ENCODE data around the gene NUDT22. TPM values are rescaled to one million over a fixed set of nuclear protein-coding genes. Genes with fewer than 3 reads are reported as not detected.

The NUDT22 gene
- polyA plus RNA-seq, 1 donor (not counting 4 experiments of a cell fraction or from before 2014, with no cell fraction given): 31.1 TPM

DNA sequence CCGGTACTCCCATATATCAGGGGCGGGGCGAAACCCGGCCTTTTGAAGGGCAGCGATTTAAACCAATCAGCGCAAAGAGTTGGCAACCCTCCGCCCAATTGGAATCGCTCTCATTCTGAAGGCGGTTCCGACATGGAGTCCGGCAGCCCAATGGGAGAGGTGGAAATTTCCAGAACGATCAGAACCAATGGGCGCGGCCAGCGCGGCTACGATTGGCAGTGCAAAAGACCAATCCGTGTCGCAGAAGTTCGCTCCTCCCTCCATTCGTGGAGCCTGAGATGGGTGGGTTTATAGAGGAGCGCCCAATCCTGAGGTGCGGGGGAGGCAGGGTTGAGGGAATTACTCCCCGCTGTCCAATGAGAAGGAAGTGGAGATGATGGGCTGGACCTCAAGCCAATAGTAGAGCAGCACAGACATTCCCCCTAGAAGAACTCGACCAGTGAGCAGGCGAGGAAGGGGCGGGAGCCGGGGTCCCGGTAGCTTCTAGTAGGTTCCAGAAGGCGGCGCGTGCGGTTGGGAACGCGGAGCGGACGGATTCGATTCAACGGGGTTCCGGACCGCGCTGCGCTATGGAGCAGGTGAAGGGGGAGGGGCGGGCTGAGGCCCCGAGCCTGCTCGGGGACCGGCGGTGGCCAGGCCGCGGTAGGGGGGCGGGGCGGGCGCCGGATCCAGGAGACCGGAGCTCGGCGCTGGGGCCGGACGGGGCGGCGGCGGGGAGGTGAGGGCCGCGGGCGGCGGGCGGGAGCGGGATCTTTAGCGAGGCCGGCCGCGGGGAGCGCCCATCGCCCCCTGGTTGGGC, 40.2 kb upstream of the NUDT22 start, which contains the start of gene STIP1:
TSS of gene STIP1 (plus strand) at position 479 of the 799 bp plus-strand sequence. CDS start at position 570, 91 bp downstream.
- FAIRE-seq (peak; percentile 63), DNase-seq (ENCODE audit: low read depth, low spot score) (peak; percentile 99)
- H3K36me3 ChIP-seq (ENCODE audit: control insufficient read depth in 2 of 2, extremely low read depth in 1 of 2, insufficient read depth in 2 of 2, low read length in 2 of 2): peaks cover 0 to 12% of the 10 kb centered on the region in 2 experiments
- H3K9ac ChIP-seq (ENCODE audit: control insufficient read depth, extremely low read depth, insufficient read depth, low read length): peak within 1 kb of the TSS; percentile 78
- H3K27me3 ChIP-seq (ENCODE audit: control insufficient read depth, extremely low read depth, insufficient read depth, low read length): no peaks in the 10 kb centered on the region
- H3K9me1 ChIP-seq (ENCODE audit: control insufficient read depth, extremely low read depth, insufficient read depth, low read length): no peaks in the 10 kb centered on the region
- H3K27ac ChIP-seq (ENCODE audit: control insufficient read depth, insufficient read depth, low read length): peak within 1 kb of the TSS; percentile 69
- peaks cover 7% of the 10 kb centered on the region for H4K20me1 ChIP-seq (ENCODE audit: control insufficient read depth, extremely low read depth, insufficient read depth, low read length)
- no peaks in the 10 kb centered on the region for H3K9me3 ChIP-seq (ENCODE audit: control insufficient read depth, low read depth, low read length)
- peak within 1 kb of the TSS; percentile 74 for H2AFZ ChIP-seq (ENCODE audit: control insufficient read depth, low read length)
- peaks cover 28% of the 10 kb centered on the region for H3K79me2 ChIP-seq (ENCODE audit: control insufficient read depth, insufficient read depth, low read length)
- dilution Hi-C loops (cut with MboI; ENCODE audit: extremely low pct_ligation_motif_present, low sequenced_read_pairs): no loop called here
- peak within 1 kb of the TSS; percentile 99 for H3K4me2 ChIP-seq (ENCODE audit: control insufficient read depth, extremely low read depth, insufficient read depth, low read depth, low read length)
- peak within 1 kb of the TSS; percentile 76 to 89 (median 88) for H3K4me3 ChIP-seq (ENCODE audit: control insufficient read depth in 2 of 3, extremely low read depth in 1 of 3, insufficient read depth in 2 of 3, low read depth in 1 of 3, low read length in 3 of 3)
- peaks cover 19% of the 10 kb centered on the region for H3K4me1 ChIP-seq (ENCODE audit: control insufficient read depth, extremely low read depth, insufficient read depth, low read length)
- TF ChIP-seq EZH2 (IDR thresholded peaks at IDR 0.05; ENCODE audit: low read length) (no peak), CTCF (optimal IDR thresholded peaks at IDR 0.05 in 1 of 3, IDR thresholded peaks at IDR 0.05 in 1 of 3, conservative IDR thresholded peaks at IDR 0.05 in 1 of 3; ENCODE audit: extremely low read depth in 1 of 3, insufficient read depth in 2 of 3, low read length in 3 of 3) (peak; percentile 26 to 57 (median 34))

DNA sequence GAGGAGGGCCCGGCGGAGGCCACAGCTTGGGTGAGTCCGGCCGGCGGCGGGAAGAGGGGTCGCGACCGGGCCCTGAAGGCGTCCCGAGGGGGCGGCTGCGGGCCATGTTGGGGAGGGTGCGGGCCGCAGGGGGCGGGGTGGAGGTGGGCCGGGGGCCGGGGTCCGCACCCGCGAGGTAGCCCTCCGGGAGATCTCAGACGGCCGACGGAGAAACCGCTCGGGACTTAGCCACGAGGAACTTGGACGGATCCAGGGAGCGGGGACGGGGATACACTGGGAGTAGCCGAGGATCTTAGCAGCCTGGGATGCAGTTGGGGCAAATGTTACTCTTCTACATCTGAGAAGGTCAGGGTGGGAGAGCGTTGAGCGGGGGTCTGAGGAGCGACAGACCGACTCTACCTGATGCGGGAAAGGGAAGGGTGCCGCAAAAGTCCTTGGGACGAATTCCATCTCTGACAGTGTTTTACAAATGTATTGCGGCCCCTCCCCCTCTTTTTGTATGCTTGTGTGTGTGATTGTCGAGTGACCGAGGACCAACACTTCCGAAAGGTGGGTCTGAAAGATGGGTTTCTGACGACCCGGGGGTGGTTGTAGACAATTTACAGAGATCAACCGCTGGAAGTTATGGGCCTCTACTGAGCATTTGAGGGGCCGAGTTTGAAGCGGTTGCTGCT, 39.4 kb upstream of the NUDT22 start:
- peaks cover 7% of the 10 kb centered on the region for H4K20me1 ChIP-seq (ENCODE audit: control insufficient read depth, extremely low read depth, insufficient read depth, low read length)
- peaks cover 35% of the 10 kb centered on the region for H3K79me2 ChIP-seq (ENCODE audit: control insufficient read depth, insufficient read depth, low read length)
- H3K4me2 ChIP-seq (ENCODE audit: control insufficient read depth, extremely low read depth, insufficient read depth, low read depth, low read length): no peak overlapping the region
- H3K9me3 ChIP-seq (ENCODE audit: control insufficient read depth, low read depth, low read length): no peaks in the 10 kb centered on the region
- H3K4me3 ChIP-seq (ENCODE audit: control insufficient read depth in 2 of 3, extremely low read depth in 1 of 3, insufficient read depth in 2 of 3, low read depth in 1 of 3, low read length in 3 of 3): no peak overlapping the region
- peaks cover 13% of the 10 kb centered on the region for H3K4me1 ChIP-seq (ENCODE audit: control insufficient read depth, extremely low read depth, insufficient read depth, low read length)
- H3K27me3 ChIP-seq (ENCODE audit: control insufficient read depth, extremely low read depth, insufficient read depth, low read length): no peaks in the 10 kb centered on the region
- peak overlapping the region; percentile 61 for H3K27ac ChIP-seq (ENCODE audit: control insufficient read depth, insufficient read depth, low read length)
- no peaks in the 10 kb centered on the region for H3K9me1 ChIP-seq (ENCODE audit: control insufficient read depth, extremely low read depth, insufficient read depth, low read length)
- dilution Hi-C loops (cut with MboI; ENCODE audit: extremely low pct_ligation_motif_present, low sequenced_read_pairs): no loop called here
- H3K9ac ChIP-seq (ENCODE audit: control insufficient read depth, extremely low read depth, insufficient read depth, low read length): no peak overlapping the region
- FAIRE-seq (no peak), DNase-seq (ENCODE audit: low read depth, low spot score) (no peak)
- H3K36me3 ChIP-seq (ENCODE audit: control insufficient read depth in 2 of 2, extremely low read depth in 1 of 2, insufficient read depth in 2 of 2, low read length in 2 of 2): peaks cover 2 to 12% of the 10 kb centered on the region in 2 experiments
- H2AFZ ChIP-seq (ENCODE audit: control insufficient read depth, low read length): no peak overlapping the region
- TF ChIP-seq CTCF (optimal IDR thresholded peaks at IDR 0.05 in 1 of 3, IDR thresholded peaks at IDR 0.05 in 1 of 3, conservative IDR thresholded peaks at IDR 0.05 in 1 of 3; ENCODE audit: extremely low read depth in 1 of 3, insufficient read depth in 2 of 3, low read length in 3 of 3) (no peak), EZH2 (IDR thresholded peaks at IDR 0.05; ENCODE audit: low read length) (no peak)
